ENCODE measurements around the gene KRT33B.

- no peak for TF ChIP-seq PATZ1 (CRISPR knock-in tag; IDR thresholded peaks at IDR 0.05; ENCODE audit: borderline replicate concordance)
- no peak for TF ChIP-seq CSDC2 (CRISPR knock-in tag; IDR thresholded peaks at IDR 0.05)
- TF ChIP-seq ZNF70 (CRISPR knock-in tag; IDR thresholded peaks at IDR 0.05) = no peak
- TF ChIP-seq ZFP30 (CRISPR knock-in tag; IDR thresholded peaks at IDR 0.05) = no peak
- TF ChIP-seq ZFP3 (CRISPR knock-in tag; IDR thresholded peaks at IDR 0.05) = no peak
Measured at GRCh38 chr17:41393826-41394225, 24.2 kb upstream of the KRT33B start.

All from SK-N-SH treated with all-trans-retinoic acid at 6 μM for 48 hours (cell line).